H1 (cell line): ENCODE data around the gene ITGA11. TPM values are rescaled to one million over a fixed set of nuclear protein-coding genes. Genes with fewer than 3 reads are reported as not detected.

ENCODE experiments used
- CTCF ChIA-PET: fragments of 300-600 bp; sonication (Branson Sonifier 250); formaldehyde crosslinking; loops from one replicate; lab custom pipeline; 2021; ENCODE audit not compliant: partially characterized antibody; lab: Charles Lee
- POLR2A ChIA-PET: fragments of 300-600 bp; sonication (Branson Sonifier 250); formaldehyde crosslinking; loops from one replicate; lab custom pipeline; 2021; ENCODE audit warnings: inconsistent platforms; ENCODE audit not compliant: partially characterized antibody; lab: Charles Lee
- DNase-seq, 2 experiments: peaks; one replicate each; pipeline versions ENCODE4 v3.0.0 to v3.0.0-alpha.2; 2010 to 2022; ENCODE audit warnings: low spot score in 2 of 2, low read depth in 1 of 2, mixed read lengths in 1 of 2
- FAIRE-seq: peaks from 2 replicates; lab custom pipeline; 2011; peaks lifted over from hg19 to GRCh38; lab: Jason Lieb, UNC
- H2AFZ ChIP-seq: 2 replicates; pipeline ENCODE4 v1.8.1; 2012; ENCODE audit warnings: low read length, inconsistent platforms
- H2AK5ac ChIP-seq: 2 replicates; pipeline ENCODE4 v1.6.1; 2013; ENCODE audit warnings: low read depth, low read length
- H2BK120ac ChIP-seq: replicated peaks from 2 replicates; pipeline ENCODE3; 2013; ENCODE audit warnings: low read depth, low read length, inconsistent platforms
- H2BK12ac ChIP-seq: 2 replicates; pipeline ENCODE4 v1.6.1; 2013; ENCODE audit warnings: low read depth, low read length
- H2BK15ac ChIP-seq: 2 replicates; pipeline ENCODE4 v1.6.1; 2013; ENCODE audit warnings: low read length
- H2BK20ac ChIP-seq: 2 replicates; pipeline ENCODE4 v1.6.1; 2013; ENCODE audit warnings: low read length
- H2BK5ac ChIP-seq: 2 replicates; pipeline ENCODE4 v1.6.1; 2013; ENCODE audit warnings: low read depth, low read length
- H3K14ac ChIP-seq: 2 replicates; pipeline ENCODE4 v1.6.1; 2013; ENCODE audit warnings: inconsistent platforms; ENCODE audit not compliant: insufficient read length
- H3K18ac ChIP-seq: 2 replicates; pipeline ENCODE4 v1.6.1; 2013; ENCODE audit warnings: low read length; ENCODE audit errors: extremely low read depth
- H3K23ac ChIP-seq: 2 replicates; pipeline ENCODE4 v1.6.1; 2013; ENCODE audit warnings: inconsistent platforms; ENCODE audit not compliant: insufficient read length
- H3K23me2 ChIP-seq: 2 replicates; pipeline ENCODE4 v1.6.1; 2013; ENCODE audit warnings: low read depth, low read length
- H3K27ac ChIP-seq: 2 replicates; pipeline ENCODE4 v1.6.1; 2011; ENCODE audit warnings: low read depth, low read length, inconsistent platforms
- H3K27me3 ChIP-seq, 4 experiments: replicated peaks in 1 of 4; 1 replicate in 1 of 4; 2 replicates in 3 of 4; pipeline versions ENCODE4 v1.6.1 to v1.8.1; 2011 to 2013; ENCODE audit warnings: low read length in 3 of 4, mild to moderate bottlenecking in 3 of 4, inconsistent platforms in 2 of 4, mixed read lengths in 2 of 4, moderate library complexity in 1 of 4; ENCODE audit not compliant: control insufficient read depth in 3 of 4, insufficient read depth in 3 of 4; ENCODE audit errors: extremely low read depth in 1 of 4
- H3K36me3 ChIP-seq, 4 experiments: 2 replicates each; pipeline versions ENCODE4 v1.6.1 to v1.8.1; 2011 to 2013; ENCODE audit warnings: mild to moderate bottlenecking in 4 of 4, low read length in 3 of 4, moderate library complexity in 2 of 4, control low read depth in 1 of 4, inconsistent platforms in 1 of 4; ENCODE audit not compliant: insufficient read depth in 4 of 4, control insufficient read depth in 2 of 4
- H3K4ac ChIP-seq: replicated peaks from 2 replicates; pipeline ENCODE3; 2013; ENCODE audit warnings: low read length, low read depth, mixed read lengths, inconsistent platforms; ENCODE audit not compliant: insufficient read length
- H3K4me1 ChIP-seq, 4 experiments: replicated peaks in 1 of 4; 1 replicate in 1 of 4; 2 replicates in 3 of 4; pipeline versions ENCODE4 v1.6.1 to v1.8.1; 2011 to 2013; ENCODE audit warnings: low read length in 3 of 4, inconsistent platforms in 2 of 4, mixed read lengths in 1 of 4; ENCODE audit not compliant: insufficient read depth in 4 of 4, control insufficient read depth in 3 of 4
- H3K4me2 ChIP-seq, 2 experiments: 2 replicates each; pipeline versions ENCODE4 v1.6.1 to v1.8.1; 2011 to 2013; ENCODE audit warnings: low read depth in 2 of 2, low read length in 2 of 2, control low read depth in 1 of 2, inconsistent platforms in 1 of 2, mild to moderate bottlenecking in 1 of 2; ENCODE audit not compliant: insufficient read depth in 1 of 2
- H3K4me3 ChIP-seq, 4 experiments: fragments of 200-600, 300-600 bp in 1 of 4; sonication (generic), shearing (Covaris generic), sonication (Bioruptor Twin) in 1 of 4; 2 replicates each; pipeline versions ENCODE4 v1.5.1 to v1.8.1; 2011 to 2016; ENCODE audit warnings: low read length in 4 of 4, low read depth in 3 of 4, control low read depth in 2 of 4, inconsistent platforms in 2 of 4, mild to moderate bottlenecking in 2 of 4, mixed read lengths in 1 of 4, moderate library complexity in 1 of 4; ENCODE audit not compliant: insufficient read depth in 2 of 4; ENCODE audit errors: extremely low read depth in 1 of 4
- H3K56ac ChIP-seq: replicated peaks from 2 replicates; pipeline ENCODE3; 2013; ENCODE audit warnings: low read depth, mild to moderate bottlenecking, mixed read lengths, low read length, inconsistent platforms; ENCODE audit not compliant: insufficient read length
- H3K79me1 ChIP-seq: 2 replicates; pipeline ENCODE4 v1.6.1; 2013; ENCODE audit warnings: low read depth, low read length, control low read depth
- H3K79me2 ChIP-seq, 2 experiments: 2 replicates each; pipeline versions ENCODE4 v1.6.1 to v1.8.1; 2012 to 2013; ENCODE audit warnings: low read length in 2 of 2, mild to moderate bottlenecking in 2 of 2, inconsistent platforms in 1 of 2; ENCODE audit not compliant: insufficient read depth in 2 of 2, control insufficient read depth in 1 of 2
- H3K9ac ChIP-seq, 4 experiments: replicated peaks in 1 of 4; 1 replicate in 1 of 4; 2 replicates in 3 of 4; pipeline versions ENCODE4 v1.6.1 to v1.8.1; 2011 to 2013; ENCODE audit warnings: low read depth in 3 of 4, low read length in 3 of 4, control low read depth in 2 of 4, mild to moderate bottlenecking in 2 of 4, moderate library complexity in 2 of 4, inconsistent platforms in 1 of 4; ENCODE audit errors: extremely low read depth in 1 of 4
- H3K9me3 ChIP-seq, 2 experiments: 2 replicates each; pipeline versions ENCODE4 v1.6.1 to v1.8.1; 2012 to 2013; ENCODE audit warnings: mild to moderate bottlenecking in 2 of 2, moderate library complexity in 2 of 2, control low read depth in 1 of 2, inconsistent platforms in 1 of 2, low read depth in 1 of 2, low read length in 1 of 2, mixed read lengths in 1 of 2; ENCODE audit not compliant: insufficient read depth in 2 of 2
- H4K20me1 ChIP-seq, 2 experiments: replicated peaks in 1 of 2; 2 replicates each; pipeline versions ENCODE3 to v1.8.1; 2011 to 2013; ENCODE audit warnings: inconsistent platforms in 2 of 2, low read length in 2 of 2, mild to moderate bottlenecking in 1 of 2; ENCODE audit not compliant: insufficient read depth in 2 of 2, control insufficient read depth in 1 of 2
- H4K5ac ChIP-seq: 2 replicates; pipeline ENCODE4 v1.6.1; 2013; ENCODE audit warnings: low read length, low read depth, mixed read lengths, inconsistent platforms; ENCODE audit not compliant: insufficient read length
- H4K8ac ChIP-seq: 2 replicates; pipeline ENCODE4 v1.8.0; 2013; ENCODE audit warnings: mild to moderate bottlenecking, moderate library complexity, low read length, inconsistent platforms; ENCODE audit not compliant: insufficient read depth; ENCODE audit errors: extremely low read depth
- H4K91ac ChIP-seq: replicated peaks from 2 replicates; pipeline ENCODE3; 2013; ENCODE audit warnings: low read length, mixed read lengths, inconsistent platforms; ENCODE audit not compliant: insufficient read length
- ASH2L ChIP-seq: fragments of 200-600, 300-600 bp; sonication (generic); IDR thresholded peaks from one replicate; pipeline ENCODE4 v1.7.1; 2017; ENCODE audit warnings: low read length
- CBX5 ChIP-seq: fragments of 300-800, 300-1000 bp; sonication (generic); IDR thresholded peaks from 2 replicates; pipeline ENCODE4 v1.7.1; 2016; ENCODE audit warnings: antibody characterized with exemption, low read length, low read depth
- CTBP2 ChIP-seq: IDR thresholded peaks from 2 replicates; pipeline ENCODE4 v1.7.0; 2011; ENCODE audit warnings: borderline replicate concordance, mild to moderate bottlenecking, moderate library complexity, mixed read lengths, low read length; ENCODE audit not compliant: insufficient read depth, insufficient read length
- FOSL1 ChIP-seq: IDR thresholded peaks from 2 replicates; pipeline ENCODE4 v1.6.1; 2011; ENCODE audit warnings: mild to moderate bottlenecking, low read depth, low read length, moderate library complexity; ENCODE audit not compliant: insufficient read depth
- GABPA ChIP-seq: IDR thresholded peaks from 2 replicates; pipeline ENCODE4 v1.6.1; 2011; ENCODE audit warnings: mild to moderate bottlenecking, low read length, moderate library complexity, borderline replicate concordance; ENCODE audit not compliant: insufficient read depth
- HDAC6 ChIP-seq: IDR thresholded peaks from one replicate; pipeline ENCODE4 v1.7.1; 2012; ENCODE audit warnings: low read depth, mild to moderate bottlenecking, inconsistent platforms, low read length, moderate library complexity
- MAFK ChIP-seq: IDR thresholded peaks from 2 replicates; pipeline ENCODE4 v1.6.1; 2012; ENCODE audit warnings: low read depth, mild to moderate bottlenecking, improper control_type of control experiment, low read length
- MAX ChIP-seq: IDR thresholded peaks from 2 replicates; pipeline ENCODE4 v1.6.1; 2012; ENCODE audit warnings: inconsistent platforms
- NANOG ChIP-seq: IDR thresholded peaks from 2 replicates; pipeline ENCODE4 v1.6.1; 2011; ENCODE audit warnings: low read length, low read depth, mild to moderate bottlenecking, inconsistent platforms; ENCODE audit not compliant: insufficient read depth, poor library complexity, severe bottlenecking
- POU5F1 ChIP-seq: IDR thresholded peaks from 2 replicates; pipeline ENCODE4 v1.6.1; 2011; ENCODE audit warnings: low read depth, mild to moderate bottlenecking, low read length, moderate library complexity
- SP4 ChIP-seq: IDR thresholded peaks from 2 replicates; pipeline ENCODE4 v1.6.1; 2012; ENCODE audit warnings: low read length, inconsistent platforms
- TCF12 ChIP-seq: IDR thresholded peaks from 2 replicates; pipeline ENCODE4 v1.6.1; 2011; ENCODE audit warnings: low read depth, mild to moderate bottlenecking, low read length
- ZNF274 ChIP-seq: IDR thresholded peaks from 2 replicates; pipeline ENCODE4 v1.7.0; 2012; ENCODE audit warnings: low read length, borderline replicate concordance; ENCODE audit errors: extremely low read depth
- WGBS, 2 experiments: shearing (Covaris generic) in 1 of 2; methylation state at CpG; one replicate each; pipeline versions ENCODE4 v1.1.6 to v1.1.7; 2013 to 2015; ENCODE audit warnings: low lambda C conversion rate in 2 of 2, mixed read lengths in 2 of 2, inconsistent platforms in 1 of 2, low coverage in 1 of 2, missing lambda C conversion rate in 1 of 2; ENCODE audit not compliant: insufficient replicate concordance in 2 of 2, insufficient coverage in 1 of 2, insufficient read length in 1 of 2; ENCODE audit errors: extremely low coverage in 1 of 2, missing lambda C conversion rate in 1 of 2; 5-methylcytosine and 5-hydroxymethylcytosine counted together
- polyA plus RNA-seq, 7 experiments: library from polyadenylated mRNA; depleted of rRNA in 3 of 7; stranded (reverse) in 5 of 7; unstranded in 2 of 7; fragments of >200 nt in 5 of 7; fragments of 200-250 nt in 2 of 7; gene quantifications; 1 replicate in 5 of 7; 2 replicates in 1 of 7; 4 replicates in 1 of 7; pipeline versions ENCODE4 v1.2.1 to v1.2.3, GENCODE V29; 2011 to 2013; ENCODE audit warnings: missing spikeins in 2 of 7, mixed read lengths in 2 of 7
- total RNA-seq: library from RNA; stranded (reverse); fragmentation: NEBNext Ultra II Directional; extraction: Animal tissue kit (Norgen Biotek cat#: 25700); gene quantifications from 2 replicates; pipeline ENCODE4 v1.2.1, GENCODE V29; 2021

The ITGA11 gene
- total and polyA plus RNA-seq, 2 of the 8 experiments (the other 6 are each of a cell fraction or from before 2014, with no cell fraction given): 0.05 to 0.06 TPM

DNA sequence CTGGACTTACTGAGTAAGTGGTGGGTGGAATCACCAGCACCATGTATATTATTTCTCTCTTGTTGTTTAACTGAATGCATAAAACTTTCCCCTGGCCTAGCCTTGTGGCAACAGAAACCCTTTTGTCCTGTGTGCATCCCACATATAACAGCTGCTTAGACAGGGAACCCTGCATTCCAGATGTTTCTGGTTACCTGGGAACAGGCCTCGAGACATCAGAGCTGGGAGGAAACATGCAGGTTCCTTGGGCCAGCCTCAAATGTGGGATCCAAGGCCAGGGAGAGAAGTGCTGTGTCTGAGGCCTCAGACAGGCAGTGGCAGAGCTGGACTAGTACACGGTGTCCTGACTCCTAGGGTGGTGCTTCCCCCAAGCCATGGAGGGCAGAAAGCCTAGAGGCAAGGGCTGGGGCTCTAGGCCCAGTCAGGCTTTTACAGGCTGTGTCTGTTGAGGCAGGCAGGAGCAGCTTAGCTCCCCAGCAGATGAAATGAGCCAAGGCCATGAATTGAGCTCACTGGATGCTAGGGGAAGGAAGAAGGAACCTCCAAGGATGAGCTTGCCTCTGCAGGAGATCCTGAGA, 57.7 kb downstream of the ITGA11 start:
- no peak overlapping the region for H2BK12ac ChIP-seq
- no peaks in the 10 kb centered on the region for H3K23me2 ChIP-seq
- CTCF ChIA-PET: interaction anchor here (1.0 to 3.8 kb wide), 13 partner anchors 8 to 120 kb away, joined by 3 to 24 read pairs (median 3); no protein-coding TSS in a partner anchor
- no peak overlapping the region for H3K4me3 ChIP-seq
- H3K9me3 ChIP-seq: no peaks in the 10 kb centered on the region
- 0 out of 2 replicates have a peak overlapping the region, but pooled peaks have one; percentile 92 for H2BK15ac ChIP-seq
- no peak overlapping the region for H3K9ac ChIP-seq
- no peak overlapping the region for H3K14ac ChIP-seq
- no peak overlapping the region for H2BK120ac ChIP-seq
- no peaks in the 10 kb centered on the region for H3K79me2 ChIP-seq
- H2AK5ac ChIP-seq: no peak overlapping the region
- no peak overlapping the region for H3K56ac ChIP-seq
- H3K27me3 ChIP-seq: no peaks in the 10 kb centered on the region
- no peaks in the 10 kb centered on the region for H4K20me1 ChIP-seq
- no peaks in the 10 kb centered on the region for H3K4me1 ChIP-seq
- DNase-seq (peak in 1 of 2 experiments; percentile 39), FAIRE-seq (no peak)
- H4K91ac ChIP-seq: no peak overlapping the region
- H3K36me3 ChIP-seq: no peaks in the 10 kb centered on the region
- H3K4me2 ChIP-seq: no peak overlapping the region
- H3K79me1 ChIP-seq: no peaks in the 10 kb centered on the region
- H3K23ac ChIP-seq: no peak overlapping the region
- no peak overlapping the region for H2BK5ac ChIP-seq
- 100% methylated on average over 2 of the region's 2 CpGs; no CpG with 5 or more reads in 1 of the 2 experiments for WGBS, 2 experiments
- no peak overlapping the region for H3K4ac ChIP-seq
- H4K5ac ChIP-seq: no peak overlapping the region
- H2BK20ac ChIP-seq: no peak overlapping the region
- no peak overlapping the region for H3K27ac ChIP-seq
- 0 out of 2 replicates have a peak overlapping the region, but pooled peaks have one; percentile 34 for H2AFZ ChIP-seq
- H3K18ac ChIP-seq: no peak overlapping the region
- POLR2A ChIA-PET: no interaction called here
- no peak overlapping the region for H4K8ac ChIP-seq
- TF ChIP-seq FOSL1 (no peak), SP4 (no peak), MAFK (no peak), ZNF274 (no peak), POU5F1 (no peak), CTBP2 (no peak), NANOG (no peak), MAX (no peak), ASH2L (no peak), GABPA (no peak), TCF12 (no peak), CBX5 (no peak), HDAC6 (no peak)
